Measurements from ENCODE around the gene CCKAR.

Gene CCKAR

GRCh38 chr4:26457412-26457811, 32.9 kb downstream of the CCKAR start:
- no peak for DNase-seq

DNA sequence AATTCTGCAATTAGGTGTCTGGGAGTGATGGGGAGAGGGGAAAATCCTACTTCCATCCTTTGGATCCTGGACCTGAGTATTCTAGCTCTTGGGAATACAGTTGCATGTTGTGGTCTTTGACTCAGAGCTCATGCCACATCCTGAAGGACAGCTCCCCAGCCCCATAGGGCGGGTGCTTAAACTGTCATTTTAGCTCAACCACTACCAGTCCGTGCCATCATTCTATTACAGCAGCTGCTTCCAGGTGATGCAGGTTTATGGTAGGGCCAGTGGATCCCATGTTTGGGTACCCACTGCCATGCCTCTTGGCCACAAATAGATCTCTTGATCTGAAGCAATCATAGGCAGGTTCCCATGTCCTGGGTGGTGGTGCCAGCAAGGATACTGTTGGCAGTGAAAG, 34.7 kb downstream of the CCKAR start:
- no peak for DNase-seq

GRCh38 chr4:26454961-26455360, 35.3 kb downstream of the CCKAR start:
- DNase-seq = no peak

DNA sequence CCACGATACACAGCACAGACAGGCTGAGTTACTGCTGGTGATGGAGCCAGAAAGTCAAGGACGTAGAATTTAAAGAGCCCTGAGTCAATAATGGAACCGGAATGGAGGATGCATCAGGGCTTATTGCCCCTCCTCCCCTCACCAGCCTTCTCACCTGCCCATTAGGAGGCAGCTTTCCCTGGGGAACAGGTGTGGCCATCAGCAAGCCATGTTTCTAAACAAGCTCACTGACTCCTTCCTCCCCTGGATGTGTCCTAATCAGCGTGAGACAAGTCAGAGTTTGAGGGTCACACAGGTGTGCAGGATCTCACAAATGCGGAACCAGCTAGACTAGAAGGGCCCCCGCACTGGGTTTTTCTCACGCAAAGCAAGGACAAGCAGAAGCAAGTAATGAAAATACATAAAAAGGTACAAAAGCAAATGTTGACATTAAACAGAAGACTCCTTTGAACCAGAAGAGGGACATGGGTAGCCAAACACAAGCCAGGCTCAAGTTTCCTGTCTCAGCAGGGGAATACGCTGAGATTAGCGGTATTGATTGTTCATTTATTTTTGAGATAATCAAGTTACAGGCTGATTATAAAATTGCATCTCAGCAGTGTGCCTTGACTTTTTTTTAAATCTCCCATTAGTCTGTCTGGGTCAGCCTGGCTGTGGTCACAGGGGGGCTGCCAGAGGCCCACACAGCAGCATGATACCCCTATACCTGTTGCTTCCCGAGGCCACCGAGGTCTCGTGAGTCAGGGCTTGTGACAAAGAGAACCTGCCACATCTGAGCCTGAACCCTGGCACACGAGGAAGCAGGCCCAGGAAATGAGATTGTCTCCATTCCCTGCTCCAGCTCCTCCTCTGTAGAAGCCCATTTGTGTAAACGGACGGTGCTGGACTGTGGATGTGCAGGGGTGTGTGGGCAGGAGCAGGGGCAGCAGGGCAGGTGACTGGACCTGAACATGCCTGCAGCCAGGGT, 37.4 kb downstream of the CCKAR start:
- no peak for DNase-seq

- no peak for DNase-seq
Measured at GRCh38 chr4:26451597-26451996, 38.7 kb downstream of the CCKAR start.

DNA sequence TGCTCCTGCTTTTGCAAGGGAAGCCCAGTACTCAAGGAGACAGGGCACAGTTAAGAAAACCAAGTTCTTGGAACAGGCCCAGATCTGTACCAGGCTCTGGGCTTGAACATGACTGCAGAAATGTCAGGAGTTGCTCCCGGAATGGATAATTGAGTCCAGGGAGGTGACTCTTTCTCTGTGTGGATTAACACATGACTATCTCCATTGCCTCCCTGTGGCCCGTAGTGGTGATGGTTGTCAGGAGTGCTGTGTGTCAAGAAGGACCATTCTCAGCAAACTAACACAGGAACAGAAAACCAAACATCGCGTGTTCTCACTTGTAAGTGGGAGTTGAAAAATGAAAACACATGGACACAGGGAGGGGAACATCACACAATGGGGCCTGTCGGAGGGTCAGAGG, 39.9 kb downstream of the CCKAR start:
- no peak for DNase-seq

DNA sequence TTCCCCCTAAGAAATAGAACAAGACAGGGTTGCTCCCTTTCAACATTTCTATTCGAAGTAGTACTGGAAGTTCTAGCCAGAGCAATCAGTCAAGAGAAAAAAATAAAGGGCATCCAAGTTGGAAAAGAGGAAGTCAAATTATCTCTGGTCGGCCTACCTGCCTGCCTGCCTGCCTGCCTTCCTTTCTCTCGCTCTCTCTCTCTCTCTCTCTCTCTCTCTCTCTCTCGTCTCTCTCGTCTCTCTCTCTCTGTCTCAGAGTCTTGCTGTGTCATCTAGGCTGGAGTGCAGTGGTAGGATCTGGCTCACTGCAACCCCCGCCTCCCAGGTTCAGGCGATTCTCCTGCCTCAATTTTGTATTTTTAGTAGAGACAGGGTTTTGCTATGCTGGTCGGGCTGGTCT, 42.9 kb downstream of the CCKAR start:
- no peak for DNase-seq

GRCh38 chr4:26441771-26442170, 48.5 kb downstream of the CCKAR start:
- DNase-seq = no peak

GRCh38 chr4:26441102-26441501, 49.2 kb downstream of the CCKAR start:
- no peak for DNase-seq

GRCh38 chr4:26434030-26434639, 56.1 kb downstream of the CCKAR start:
- no peak for DNase-seq

DNA sequence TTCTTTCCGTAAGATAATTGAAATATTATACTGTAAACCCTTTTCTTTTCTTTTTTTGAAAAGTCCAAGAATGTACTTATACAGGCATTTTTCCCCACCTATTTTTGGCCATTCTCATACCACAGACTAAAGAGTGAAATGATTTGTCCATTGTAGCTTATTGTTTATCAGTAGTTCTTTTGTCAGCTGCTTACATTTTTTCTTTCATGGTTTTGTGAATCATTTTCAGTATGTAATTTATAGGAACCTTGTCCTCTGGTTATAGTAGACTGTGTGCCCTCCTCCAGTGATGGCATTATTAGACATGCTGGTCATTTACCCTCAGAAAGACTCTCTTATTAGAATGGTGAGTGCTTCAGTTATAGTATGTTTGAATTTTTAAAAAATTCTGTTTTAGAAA, 56.7 kb downstream of the CCKAR start:
- no peak for DNase-seq

DNA sequence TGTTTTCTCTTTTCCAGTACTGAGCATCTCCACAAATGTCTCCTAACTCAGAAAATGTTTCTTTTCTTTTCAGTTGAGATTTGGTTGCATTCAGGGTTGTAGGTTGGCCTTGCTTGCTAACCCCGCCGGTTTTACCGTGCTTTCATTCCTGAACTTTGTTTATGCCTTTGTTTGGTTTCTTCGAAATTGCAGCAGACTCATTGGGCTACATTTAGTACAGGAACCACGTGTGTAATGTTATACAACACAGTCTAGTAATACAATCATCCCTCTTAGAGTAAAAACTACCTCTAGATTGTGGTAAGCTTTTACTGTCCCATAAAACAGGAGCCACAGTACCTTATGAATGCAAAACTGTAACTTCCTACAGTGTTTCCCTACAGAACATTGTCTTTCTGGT, 57.9 kb downstream of the CCKAR start:
- DNase-seq = no peak

GRCh38 chr4:26431461-26432180, 58.7 kb downstream of the CCKAR start:
- DNase-seq = no peak

Data from NCI-H524 (cell line).